IMR-90 (cell line): ENCODE results near the gene GALNT5. TPM values are rescaled to one million over a fixed set of nuclear protein-coding genes. Genes with fewer than 3 reads are reported as not detected.

Source experiments
- ATAC-seq: fragments of 200-7000 bp; cut with Tn5 transposase; 2 replicates; pipeline ENCODE4 v1.9.1; 2020; ENCODE audit warnings: low read depth, mild to moderate bottlenecking, moderate library complexity
- BruUV-seq: library from RNA; stranded (reverse); fragments of 400-500 nt; replicated peaks from 2 replicates; lab custom pipeline; 2021; lab: Mats Ljungman, UMichigan
- CTCF ChIA-PET: fragments of 300-600 bp; formaldehyde crosslinking; extraction: SDS; loops from one replicate; lab custom pipeline; 2021; ENCODE audit warnings: antibody characterized with exemption; lab: Yijun Ruan, JAX
- POLR2A ChIA-PET: fragments of 300-600 bp; sonication (Branson Sonifier 250); formaldehyde crosslinking; loops from one replicate; lab custom pipeline; 2022; ENCODE audit warnings: antibody characterized with exemption; ENCODE audit not compliant: unreplicated experiment; lab: Charles Lee
- DNase-seq: peaks from one replicate; pipeline ENCODE4 v3.0.0; 2013
- H2AFZ ChIP-seq: replicated peaks from 2 replicates; pipeline ENCODE3; 2013; ENCODE audit warnings: low read length, mild to moderate bottlenecking; ENCODE audit not compliant: poor library complexity
- H2AK5ac ChIP-seq: 2 replicates; pipeline ENCODE4 v1.6.1; 2013; ENCODE audit warnings: low read depth, low read length, inconsistent platforms
- H2AK9ac ChIP-seq: replicated peaks from 2 replicates; pipeline ENCODE3; 2013; ENCODE audit warnings: mild to moderate bottlenecking, low read depth, low read length, moderate library complexity; ENCODE audit not compliant: poor library complexity
- H2BK120ac ChIP-seq: 2 replicates; pipeline ENCODE4 v1.6.1; 2013; ENCODE audit warnings: low read depth, low read length, inconsistent platforms
- H2BK15ac ChIP-seq: 3 replicates; pipeline ENCODE4 v1.6.1; 2013; ENCODE audit warnings: low read depth, low read length, inconsistent platforms
- H2BK20ac ChIP-seq: 2 replicates; pipeline ENCODE4 v1.6.1; 2013; ENCODE audit warnings: low read depth, mild to moderate bottlenecking, inconsistent platforms, low read length, moderate library complexity
- H2BK5ac ChIP-seq: 2 replicates; pipeline ENCODE4 v1.6.1; 2013; ENCODE audit warnings: mild to moderate bottlenecking, low read depth, low read length, inconsistent platforms; ENCODE audit not compliant: poor library complexity, severe bottlenecking
- H3K14ac ChIP-seq: replicated peaks from 2 replicates; pipeline ENCODE4 v1.6.1; 2013; ENCODE audit warnings: low read depth, low read length, inconsistent platforms
- H3K18ac ChIP-seq: 2 replicates; pipeline ENCODE4 v1.6.1; 2013; ENCODE audit warnings: low read depth, low read length, control low read depth
- H3K23ac ChIP-seq: 2 replicates; pipeline ENCODE4 v1.6.1; 2013; ENCODE audit warnings: low read depth, low read length, inconsistent platforms
- H3K27ac ChIP-seq: 2 replicates; pipeline ENCODE4 v1.5.1; 2013; ENCODE audit warnings: mild to moderate bottlenecking, control low read depth, low read length; ENCODE audit not compliant: insufficient read depth
- H3K27me3 ChIP-seq: 2 replicates; pipeline ENCODE4 v1.6.1; 2013; ENCODE audit warnings: low read length; ENCODE audit not compliant: control insufficient read depth, insufficient read depth
- H3K36me3 ChIP-seq: 2 replicates; pipeline ENCODE4 v1.6.1; 2013; ENCODE audit warnings: low read length, mixed read lengths; ENCODE audit not compliant: control insufficient read depth, insufficient read depth
- H3K4ac ChIP-seq: 2 replicates; pipeline ENCODE4 v1.6.1; 2013; ENCODE audit warnings: low read depth, low read length, inconsistent platforms
- H3K4me1 ChIP-seq: 2 replicates; pipeline ENCODE4 v1.6.1; 2013; ENCODE audit warnings: low read length, mixed read lengths; ENCODE audit not compliant: control insufficient read depth, insufficient read depth
- H3K4me2 ChIP-seq: 2 replicates; pipeline ENCODE4 v1.6.1; 2013; ENCODE audit warnings: low read depth, mild to moderate bottlenecking, control low read depth, low read length, moderate library complexity
- H3K4me3 ChIP-seq: 2 replicates; pipeline ENCODE4 v1.5.1; 2013; ENCODE audit warnings: low read depth, mild to moderate bottlenecking, control low read depth, low read length, moderate library complexity; ENCODE audit not compliant: insufficient read depth
- H3K56ac ChIP-seq: 2 replicates; pipeline ENCODE4 v1.6.1; 2013; ENCODE audit warnings: low read length, inconsistent platforms; ENCODE audit not compliant: insufficient read depth; ENCODE audit errors: extremely low read depth
- H3K79me1 ChIP-seq, 2 experiments: 2 replicates each; pipeline ENCODE4 v1.6.1; 2013; ENCODE audit warnings: low read length in 2 of 2, inconsistent platforms in 1 of 2, low read depth in 1 of 2
- H3K9ac ChIP-seq: 2 replicates; pipeline ENCODE4 v1.6.1; 2013; ENCODE audit warnings: low read depth, low read length, control low read depth
- H3K9me1 ChIP-seq: 2 replicates; pipeline ENCODE4 v1.6.1; 2013; ENCODE audit warnings: low read length, inconsistent platforms; ENCODE audit not compliant: insufficient read depth
- H3K9me3 ChIP-seq: 2 replicates; pipeline ENCODE4 v1.6.1; 2013; ENCODE audit warnings: low read length; ENCODE audit not compliant: control insufficient read depth, insufficient read depth
- H4K20me1 ChIP-seq: 2 replicates; pipeline ENCODE4 v1.6.1; 2013; ENCODE audit warnings: low read length, inconsistent platforms; ENCODE audit not compliant: insufficient read depth
- H4K5ac ChIP-seq: 2 replicates; pipeline ENCODE4 v1.6.1; 2013; ENCODE audit warnings: mild to moderate bottlenecking, low read depth, low read length, control low read depth
- H4K8ac ChIP-seq, 2 experiments: 2 replicates each; pipeline ENCODE4 v1.6.1; 2013; ENCODE audit warnings: low read depth in 2 of 2, low read length in 2 of 2, control low read depth in 1 of 2, inconsistent platforms in 1 of 2
- H4K91ac ChIP-seq: 2 replicates; pipeline ENCODE4 v1.6.1; 2013; ENCODE audit warnings: low read depth, low read length, inconsistent platforms; ENCODE audit not compliant: insufficient read depth
- BHLHE40 ChIP-seq: fragments of 150-350 bp; IDR thresholded peaks from 2 replicates; pipeline ENCODE4 v1.6.1; 2016; ENCODE audit warnings: mild to moderate bottlenecking, low read depth, low read length
- CEBPB ChIP-seq: IDR thresholded peaks from 2 replicates; pipeline ENCODE4 v1.6.1; 2012; ENCODE audit warnings: low read depth, low read length, improper control_type of control experiment
- CHD1 ChIP-seq: IDR thresholded peaks from 2 replicates; pipeline ENCODE4 v1.6.1; 2012; ENCODE audit warnings: low read depth, low read length, improper control_type of control experiment
- FOS ChIP-seq: fragments of 150-350 bp; IDR thresholded peaks from 2 replicates; pipeline ENCODE4 v1.6.1; 2016; ENCODE audit warnings: low read depth, low read length
- MAFK ChIP-seq: IDR thresholded peaks from 2 replicates; pipeline ENCODE4 v1.6.1; 2012; ENCODE audit warnings: low read depth, low read length, improper control_type of control experiment
- MAZ ChIP-seq: IDR thresholded peaks from 2 replicates; pipeline ENCODE4 v1.6.1; 2012; ENCODE audit warnings: low read depth, mild to moderate bottlenecking, low read length, improper control_type of control experiment, moderate library complexity, borderline replicate concordance
- MXI1 ChIP-seq: IDR thresholded peaks from 2 replicates; pipeline ENCODE4 v1.6.1; 2012; ENCODE audit warnings: low read depth, mild to moderate bottlenecking, low read length, moderate library complexity, borderline replicate concordance
- NFE2L2 ChIP-seq: fragments of 150-350 bp; IDR thresholded peaks from 2 replicates; pipeline ENCODE4 v1.6.1; 2016; ENCODE audit warnings: low read depth, mild to moderate bottlenecking, low read length
- POLR2A ChIP-seq: IDR thresholded peaks from 2 replicates; pipeline ENCODE4 v1.6.1; 2012; ENCODE audit warnings: mild to moderate bottlenecking, low read depth, low read length
- RAD21 ChIP-seq: IDR thresholded peaks from 2 replicates; pipeline ENCODE4 v1.6.1; 2012; ENCODE audit warnings: low read length, improper control_type of control experiment
- RCOR1 ChIP-seq: IDR thresholded peaks from 2 replicates; pipeline ENCODE4 v1.6.1; 2012; ENCODE audit warnings: mild to moderate bottlenecking, low read length, improper control_type of control experiment; ENCODE audit not compliant: insufficient replicate concordance
- RFX5 ChIP-seq: IDR thresholded peaks from 2 replicates; pipeline ENCODE4 v1.8.0; 2012; ENCODE audit warnings: low read depth, mild to moderate bottlenecking, low read length, moderate library complexity
- SMC3 ChIP-seq: fragments of 150-350 bp; IDR thresholded peaks from 2 replicates; pipeline ENCODE4 v1.6.1; 2016; ENCODE audit warnings: low read depth, mild to moderate bottlenecking, antibody characterized with exemption, low read length, moderate library complexity
- WGBS, 2 experiments: methylation state at CpG; one replicate each; pipeline versions ENCODE4 v1.1.5 to v1.1.7; 2013; ENCODE audit warnings: missing lambda C conversion rate in 2 of 2; ENCODE audit not compliant: insufficient read length in 1 of 2; ENCODE audit errors: extremely low coverage in 2 of 2; 5-methylcytosine and 5-hydroxymethylcytosine counted together
- dilution Hi-C: fragments of 300-500 bp; cut with HindIII; formaldehyde crosslinking; loops from one replicate; pipeline ENCODE4 v1.14.3; 2018; ENCODE audit warnings: low sequenced_read_pairs; ENCODE audit not compliant: unreplicated experiment
- in situ Hi-C: fragments of 300-500 bp; cut with MboI; formaldehyde crosslinking; loops from 3 replicates; pipeline ENCODE4 v1.14.3; 2019; ENCODE audit warnings: low sequenced_read_pairs, inconsistent platforms, mixed read lengths
- intact Hi-C: fragments of 100-400 bp; cut with micrococcal nuclease; formaldehyde crosslinking; loops from 2 replicates; pipeline ENCODE4 v1.10.0; 2022
- polyA plus RNA-seq, 3 experiments: library from polyadenylated mRNA; depleted of rRNA; stranded (reverse); fragments of >200 nt; gene quantifications; 2 replicates each; pipeline ENCODE4 v1.2.3, GENCODE V29; 2012; ENCODE audit warnings: low replicate concordance in 1 of 3
- total RNA-seq: library from RNA; depleted of rRNA; stranded (reverse); fragments of >200 nt; gene quantifications from 2 replicates; pipeline ENCODE4 v1.2.3, GENCODE V29; 2012
- TF ChIP-seq, protein P1 (sequence below): fragments of 150-350 bp; IDR thresholded peaks from 2 replicates; pipeline ENCODE4 v1.6.1; 2016; ENCODE audit warnings: low read depth, mild to moderate bottlenecking, low read length, moderate library complexity, borderline replicate concordance
- TF ChIP-seq, protein P2 (sequence below): fragments of 150-350 bp; IDR thresholded peaks from 2 replicates; pipeline ENCODE4 v1.6.1; 2017; ENCODE audit warnings: mild to moderate bottlenecking, antibody characterized with exemption, low read length, low read depth
- TF ChIP-seq, protein P3 (sequence below): conservative IDR thresholded peaks from 2 replicates; pipeline ENCODE4 v1.5.1; 2012; ENCODE audit warnings: mild to moderate bottlenecking, low read depth, low read length, improper control_type of control experiment

Gene GALNT5
- total and polyA plus RNA-seq, 2 of the 4 experiments (the other 2 are of a cell fraction) = 36.3 to 63.3 TPM

DNA sequence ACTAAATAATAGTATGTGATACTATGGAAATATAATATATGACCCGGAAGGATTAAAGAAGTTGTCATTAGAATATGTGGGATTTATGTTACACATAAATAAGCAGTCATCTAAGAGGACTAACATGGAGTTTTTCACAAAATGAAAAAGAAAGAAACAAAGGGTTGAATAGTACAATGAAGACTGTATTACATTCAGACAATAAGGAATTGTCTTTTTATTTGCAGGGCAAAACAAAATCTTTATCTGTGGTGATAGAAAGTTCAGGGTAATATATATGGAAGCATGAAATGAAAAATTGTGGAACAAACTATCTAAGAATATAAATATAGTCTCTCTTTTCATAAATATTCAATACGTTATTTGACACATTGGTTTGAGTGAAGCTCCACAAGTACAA is 62.3 kb downstream of the GALNT5 start:
- CTCF ChIA-PET = no interaction called here
- no TSS peak for BruUV-seq
- WGBS, 2 experiments = no CpG with 5 or more reads among the region's 2 CpGs

More for the DNA sequence above, 62.3 kb downstream of the GALNT5 start:
- H2AK5ac ChIP-seq = no peak overlapping the region
- no peaks in the 10 kb centered on the region for H3K9me1 ChIP-seq
- DNase-seq = no peak
- no peak overlapping the region for H3K56ac ChIP-seq
- no peak overlapping the region for H3K4me2 ChIP-seq
- H3K14ac ChIP-seq = no peak overlapping the region
- no peak overlapping the region for H2BK20ac ChIP-seq
- no peaks in the 10 kb centered on the region for H4K20me1 ChIP-seq
- H2AFZ ChIP-seq = no peak overlapping the region
- in situ Hi-C loops (no loop called here), dilution Hi-C loops (no loop called here), intact Hi-C loops (no loop called here)
- no peaks in the 10 kb centered on the region for H3K79me1 ChIP-seq
- POLR2A ChIA-PET = no interaction called here
- no peak overlapping the region for H3K23ac ChIP-seq
- H3K4me3 ChIP-seq = no peak overlapping the region
- no peak overlapping the region for H3K9ac ChIP-seq
- no peak overlapping the region for H4K8ac ChIP-seq
- no peak overlapping the region for H3K27ac ChIP-seq
- H2BK15ac ChIP-seq = no peak overlapping the region
- H3K9me3 ChIP-seq = no peaks in the 10 kb centered on the region
- no peak overlapping the region for H3K18ac ChIP-seq
- H2BK5ac ChIP-seq = no peak overlapping the region
- ATAC-seq = no peak
- no peak overlapping the region for H3K4ac ChIP-seq
- no peak overlapping the region for H4K91ac ChIP-seq
- TF ChIP-seq, protein P1, sequence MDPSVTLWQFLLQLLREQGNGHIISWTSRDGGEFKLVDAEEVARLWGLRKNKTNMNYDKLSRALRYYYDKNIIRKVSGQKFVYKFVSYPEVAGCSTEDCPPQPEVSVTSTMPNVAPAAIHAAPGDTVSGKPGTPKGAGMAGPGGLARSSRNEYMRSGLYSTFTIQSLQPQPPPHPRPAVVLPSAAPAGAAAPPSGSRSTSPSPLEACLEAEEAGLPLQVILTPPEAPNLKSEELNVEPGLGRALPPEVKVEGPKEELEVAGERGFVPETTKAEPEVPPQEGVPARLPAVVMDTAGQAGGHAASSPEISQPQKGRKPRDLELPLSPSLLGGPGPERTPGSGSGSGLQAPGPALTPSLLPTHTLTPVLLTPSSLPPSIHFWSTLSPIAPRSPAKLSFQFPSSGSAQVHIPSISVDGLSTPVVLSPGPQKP = no peak
- TF ChIP-seq FOS (no peak), RFX5 (no peak), SMC3 (no peak), POLR2A (no peak), MXI1 (no peak), MAFK (no peak), MAZ (no peak), CEBPB (no peak), RCOR1 (no peak), NFE2L2 (no peak), BHLHE40 (no peak), CHD1 (no peak), RAD21 (no peak)
- TF ChIP-seq, protein P2, sequence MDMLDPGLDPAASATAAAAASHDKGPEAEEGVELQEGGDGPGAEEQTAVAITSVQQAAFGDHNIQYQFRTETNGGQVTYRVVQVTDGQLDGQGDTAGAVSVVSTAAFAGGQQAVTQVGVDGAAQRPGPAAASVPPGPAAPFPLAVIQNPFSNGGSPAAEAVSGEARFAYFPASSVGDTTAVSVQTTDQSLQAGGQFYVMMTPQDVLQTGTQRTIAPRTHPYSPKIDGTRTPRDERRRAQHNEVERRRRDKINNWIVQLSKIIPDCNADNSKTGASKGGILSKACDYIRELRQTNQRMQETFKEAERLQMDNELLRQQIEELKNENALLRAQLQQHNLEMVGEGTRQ = no peak
- TF ChIP-seq, protein P3, sequence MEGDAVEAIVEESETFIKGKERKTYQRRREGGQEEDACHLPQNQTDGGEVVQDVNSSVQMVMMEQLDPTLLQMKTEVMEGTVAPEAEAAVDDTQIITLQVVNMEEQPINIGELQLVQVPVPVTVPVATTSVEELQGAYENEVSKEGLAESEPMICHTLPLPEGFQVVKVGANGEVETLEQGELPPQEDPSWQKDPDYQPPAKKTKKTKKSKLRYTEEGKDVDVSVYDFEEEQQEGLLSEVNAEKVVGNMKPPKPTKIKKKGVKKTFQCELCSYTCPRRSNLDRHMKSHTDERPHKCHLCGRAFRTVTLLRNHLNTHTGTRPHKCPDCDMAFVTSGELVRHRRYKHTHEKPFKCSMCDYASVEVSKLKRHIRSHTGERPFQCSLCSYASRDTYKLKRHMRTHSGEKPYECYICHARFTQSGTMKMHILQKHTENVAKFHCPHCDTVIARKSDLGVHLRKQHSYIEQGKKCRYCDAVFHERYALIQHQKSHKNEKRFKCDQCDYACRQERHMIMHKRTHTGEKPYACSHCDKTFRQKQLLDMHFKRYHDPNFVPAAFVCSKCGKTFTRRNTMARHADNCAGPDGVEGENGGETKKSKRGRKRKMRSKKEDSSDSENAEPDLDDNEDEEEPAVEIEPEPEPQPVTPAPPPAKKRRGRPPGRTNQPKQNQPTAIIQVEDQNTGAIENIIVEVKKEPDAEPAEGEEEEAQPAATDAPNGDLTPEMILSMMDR = no peak
- H3K36me3 ChIP-seq = no peaks in the 10 kb centered on the region
- no peaks in the 10 kb centered on the region for H3K27me3 ChIP-seq
- no peak overlapping the region for H4K5ac ChIP-seq
- H3K4me1 ChIP-seq = no peaks in the 10 kb centered on the region
- H2AK9ac ChIP-seq = no peak overlapping the region
- H2BK120ac ChIP-seq = no peak overlapping the region
